GM21390 (cell line): ENCODE data around the gene ZNF615.
"Not testable (repeated sequence)": the region's sequence is repeated elsewhere in the genome, so short reads cannot be mapped to it uniquely, and the experiment has no call there.

Source experiments
- ATAC-seq: cut with Tn5 transposase; IDR thresholded peaks from one replicate; pipeline ENCODE4 v1.9.1; 2021; ENCODE audit not compliant: unreplicated experiment

The ZNF615 gene

GRCh38 chr19:52007806-52008557 lies at the start of gene ZNF615:
Gene ZNF615 (minus strand): TSS chr19:52008211. CDS start chr19:52003711, 4,500 bp downstream.
- peak; percentile 79 for ATAC-seq

GRCh38 chr19:52056480-52056879 lies 48.5 kb upstream of the ZNF615 start:
- not testable (repeated sequence) for ATAC-seq

GRCh38 chr19:52051736-52052135 lies 43.7 kb upstream of the ZNF615 start:
- not testable (repeated sequence) for ATAC-seq

DNA sequence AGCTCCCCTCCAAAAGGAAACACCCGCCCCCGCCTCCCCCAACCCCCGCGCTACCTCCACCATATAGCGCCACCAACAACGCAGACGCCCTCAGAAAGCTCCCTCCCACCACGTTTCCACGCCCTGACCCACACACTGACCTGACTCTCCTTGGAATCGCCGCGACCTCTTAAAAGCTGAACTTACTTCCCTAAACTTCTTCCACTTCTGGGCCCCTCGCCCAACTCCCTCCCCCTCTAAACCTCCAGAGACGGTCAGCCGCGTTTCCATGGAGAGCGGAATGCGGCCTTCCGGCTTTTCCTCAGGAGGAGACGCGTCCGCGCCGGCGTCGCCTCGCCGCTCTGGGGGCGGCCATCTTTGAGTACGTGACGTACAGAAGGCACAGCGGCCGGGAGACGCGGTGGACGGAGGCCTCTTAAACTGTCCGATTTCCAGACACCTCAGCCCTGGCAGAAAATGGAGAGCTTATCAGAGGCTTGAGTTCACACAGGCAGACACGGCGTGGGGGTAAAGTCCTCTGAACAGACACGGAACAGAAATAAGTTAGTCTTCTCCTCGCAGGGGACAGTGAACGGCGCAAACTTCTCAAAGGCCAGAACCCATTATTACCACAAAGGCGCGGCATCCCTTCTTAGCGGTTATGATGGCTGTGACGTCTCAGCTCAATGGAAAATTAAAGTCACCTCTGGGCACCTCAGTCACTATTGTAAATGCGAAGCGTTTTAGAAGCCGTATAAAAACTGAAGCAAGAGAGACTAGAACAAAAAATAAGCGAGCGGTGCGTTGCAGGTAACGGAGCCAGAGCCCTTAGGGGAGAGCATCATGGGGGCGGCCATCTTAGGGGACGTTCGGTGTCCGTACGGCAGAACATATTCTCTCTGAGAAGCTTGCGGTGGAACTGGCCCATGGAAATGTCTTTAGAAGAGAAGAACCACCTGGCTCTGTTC lies 40.8 kb upstream of the ZNF615 start, which contains the start of gene ZNF432:
Gene ZNF432 (minus strand): TSS at position 284 of the 947 bp plus-strand sequence. CDS start 1,970 bp downstream, outside the sequence.
- ATAC-seq: peak; percentile 87

GRCh38 chr19:52039169-52039568 lies 31.2 kb upstream of the ZNF615 start:
- no peak for ATAC-seq

- ATAC-seq: no peak
Observed at GRCh38 chr19:52034051-52034728, 26.2 kb upstream of the ZNF615 start.

DNA sequence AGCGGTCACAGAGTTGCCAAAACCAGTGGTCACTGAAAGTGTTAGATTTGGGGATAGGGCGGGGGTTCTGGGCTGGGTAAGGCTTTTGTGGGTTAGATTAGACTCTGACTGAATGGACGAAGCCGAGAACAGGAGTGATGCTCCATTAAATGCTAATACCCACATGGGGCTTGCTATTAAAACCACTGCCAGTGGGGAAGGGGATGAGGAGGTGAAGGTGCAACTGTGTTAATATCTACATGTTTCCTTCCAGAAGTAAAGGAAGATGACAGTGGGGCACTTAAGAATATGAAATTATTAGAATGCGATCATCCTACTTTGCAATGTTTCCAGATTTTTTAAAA lies 20.7 kb upstream of the ZNF615 start:
- ATAC-seq: peak; percentile 21

- ATAC-seq: peak; percentile 88
Observed at GRCh38 chr19:52028027-52028779, 20.2 kb upstream of the ZNF615 start, which contains the start of gene ZNF614. Gene ZNF614 (minus strand): TSS chr19:52028379. CDS start chr19:52025745, 2,634 bp downstream.

DNA sequence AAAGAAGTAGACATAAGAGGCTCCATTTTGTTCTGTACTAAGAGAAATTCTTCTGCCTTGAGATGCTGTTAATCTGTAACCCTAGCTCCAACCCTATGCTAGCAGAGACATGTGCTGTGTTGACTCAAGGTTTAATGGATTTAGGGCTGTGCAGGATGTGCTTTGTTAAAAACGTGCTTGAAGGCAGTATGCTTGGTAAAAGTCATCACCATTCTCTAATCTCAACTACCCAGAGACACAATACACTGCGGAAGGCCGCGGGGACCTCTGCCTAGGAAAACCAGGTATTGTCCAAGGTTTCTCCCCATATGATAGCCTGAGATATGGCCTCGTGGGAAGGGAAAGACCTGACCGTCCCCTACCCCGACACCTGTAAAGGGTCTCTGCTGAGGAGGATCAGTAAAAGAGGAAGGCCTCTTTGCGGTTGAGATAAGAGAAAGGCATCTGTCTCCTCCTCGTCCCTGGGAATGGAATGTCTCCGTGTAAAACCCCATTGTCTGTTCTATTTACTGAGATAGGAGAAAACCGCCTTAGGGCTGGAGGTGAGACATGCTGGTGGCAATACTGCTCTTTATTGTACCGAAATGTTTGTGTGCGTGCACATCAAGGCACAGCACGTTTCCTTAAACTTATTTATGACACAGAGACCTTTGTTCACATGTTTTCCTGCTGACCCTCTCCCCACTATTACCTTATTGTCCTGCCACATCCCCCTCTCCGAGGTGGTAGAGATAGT lies 18.4 kb upstream of the ZNF615 start:
- not testable (repeated sequence) for ATAC-seq

- not testable (repeated sequence) for ATAC-seq
Observed at GRCh38 chr19:52024478-52024877, 16.5 kb upstream of the ZNF615 start.

- ATAC-seq: no peak
Observed at GRCh38 chr19:52022193-52022592, 14.2 kb upstream of the ZNF615 start.

DNA sequence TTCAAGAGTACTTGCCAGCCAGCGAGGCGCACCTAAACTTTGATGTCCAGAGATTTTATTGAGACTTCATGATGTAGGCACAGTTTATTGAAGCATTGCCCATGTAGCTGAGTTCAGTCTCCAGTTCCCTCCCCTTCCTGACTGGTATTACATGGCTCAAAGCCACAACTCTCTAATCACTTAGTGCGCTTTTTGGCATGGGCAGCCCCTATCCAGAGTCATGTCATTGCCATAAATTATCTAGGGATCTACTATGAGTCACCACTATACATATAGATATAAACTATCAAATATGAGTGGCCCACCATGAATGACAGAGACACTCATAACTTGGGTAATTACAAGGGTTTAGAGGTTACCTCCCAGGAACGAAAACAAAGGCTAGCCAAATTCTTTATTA lies 12.5 kb upstream of the ZNF615 start:
- ATAC-seq: no peak

GRCh38 chr19:52010674-52011073 lies 2.7 kb upstream of the ZNF615 start:
- ATAC-seq: no peak

GRCh38 chr19:52007451-52007805 lies 583 bp downstream of the ZNF615 start:
- ATAC-seq: peak; percentile 21

DNA sequence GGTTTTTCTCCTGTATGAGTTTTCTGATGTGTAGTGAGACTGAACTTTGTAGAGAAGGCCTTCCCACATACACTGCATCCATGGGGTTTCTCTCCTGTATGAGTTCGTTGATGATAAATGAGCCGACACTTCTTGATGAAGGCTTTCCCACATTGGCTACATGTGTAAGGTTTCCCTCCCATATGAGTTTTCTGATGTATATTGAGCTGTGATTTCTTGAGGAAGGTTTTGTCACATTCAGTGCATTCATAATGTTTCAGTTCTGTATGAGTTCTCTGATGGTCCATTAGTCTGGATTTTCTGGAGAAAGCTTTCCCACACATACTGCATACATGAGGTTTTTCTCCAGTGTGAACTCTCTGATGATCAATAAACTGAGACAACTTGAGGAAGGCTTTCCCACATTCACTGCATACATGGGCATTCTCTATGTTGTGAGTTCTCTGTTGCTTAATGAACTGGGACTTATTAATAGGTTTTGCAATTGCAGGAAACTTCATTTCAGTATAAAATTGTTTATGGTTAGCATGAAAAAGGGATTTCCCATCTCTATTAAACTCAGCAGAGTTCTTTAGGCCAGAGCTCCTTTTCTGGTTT lies 13.9 kb downstream of the ZNF615 start:
- ATAC-seq: no peak

- ATAC-seq: no peak
Observed at GRCh38 chr19:51993422-51993821, 14.6 kb downstream of the ZNF615 start.

GRCh38 chr19:51986309-51987291 lies 21.4 kb downstream of the ZNF615 start, which contains the start of gene ZNF350:
Gene ZNF350 (minus strand): TSS chr19:51986840. CDS start chr19:51974360, 12,480 bp downstream.
- ATAC-seq: peak; percentile 72

DNA sequence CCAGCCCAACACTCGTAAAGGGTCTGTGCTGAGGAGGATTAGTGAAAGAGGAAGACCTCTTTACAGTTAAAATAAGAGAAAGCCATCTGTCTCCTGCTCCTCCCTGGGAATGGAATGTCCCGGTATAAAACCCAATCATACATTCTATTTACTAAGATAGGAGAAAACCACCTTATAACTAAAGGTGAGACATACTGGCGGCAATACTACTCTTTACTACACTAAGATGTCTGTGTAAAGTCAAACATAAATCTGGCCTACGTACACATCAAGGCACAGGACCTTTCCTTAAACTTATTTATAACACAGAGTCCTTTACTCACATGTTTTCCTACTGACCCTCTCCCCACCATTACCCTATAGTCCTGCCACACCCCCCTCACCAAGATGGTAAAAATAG lies 24.6 kb downstream of the ZNF615 start:
- no peak for ATAC-seq
